Measurements from ENCODE around the gene SRGAP3.

SRGAP3 gene

GRCh38 chr3:9007928-9008327 is 241.5 kb downstream of the SRGAP3 start:
- Histone ChIP-seq H3K9me2 (ENCODE audit: low read depth, low read length) (no peaks in the 10 kb centered on the region), H3K9me3 (ENCODE audit: low read length) (no peaks in the 10 kb centered on the region), H3K4me1 (ENCODE audit: insufficient read depth, low read length, severe bottlenecking) (no peaks in the 10 kb centered on the region), H3K27ac (ENCODE audit: low read depth, low read length, poor library complexity, severe bottlenecking) (no peak overlapping the region), H3K4me2 (ENCODE audit: low read length) (no peak overlapping the region), H4K20me1 (ENCODE audit: insufficient read depth, low read length) (no peaks in the 10 kb centered on the region), H2AFZ (ENCODE audit: low read length) (no peak overlapping the region), H3K9ac (ENCODE audit: low read length) (no peak overlapping the region), H3K79me2 (ENCODE audit: insufficient read depth, low read length) (no peaks in the 10 kb centered on the region), H3K4me3 (ENCODE audit: low read depth, low read length, poor library complexity, severe bottlenecking) (no peak overlapping the region), H3F3A (ENCODE audit: insufficient read depth, low read length) (no peaks in the 10 kb centered on the region), H3K36me3 (ENCODE audit: insufficient read depth, low read length) (no peaks in the 10 kb centered on the region), H3K27me3 (ENCODE audit: insufficient read depth, low read length) (no peaks in the 10 kb centered on the region)
- TF ChIP-seq EZH2 (IDR thresholded peaks at IDR 0.05; ENCODE audit: borderline replicate concordance, low read length) (no peak), CTCF (IDR thresholded peaks at IDR 0.05; ENCODE audit: low read length) (no peak)

GRCh38 chr3:9007213-9007612 is 242.2 kb downstream of the SRGAP3 start:
- H3K4me1 ChIP-seq (ENCODE audit: insufficient read depth, low read length, severe bottlenecking) = no peaks in the 10 kb centered on the region
- H3K4me2 ChIP-seq (ENCODE audit: low read length) = no peak overlapping the region
- H3K27ac ChIP-seq (ENCODE audit: low read depth, low read length, poor library complexity, severe bottlenecking) = no peak overlapping the region
- H3K9me2 ChIP-seq (ENCODE audit: low read depth, low read length) = no peaks in the 10 kb centered on the region
- H2AFZ ChIP-seq (ENCODE audit: low read length) = no peak overlapping the region
- H3K79me2 ChIP-seq (ENCODE audit: insufficient read depth, low read length) = no peaks in the 10 kb centered on the region
- no peaks in the 10 kb centered on the region for H3K9me3 ChIP-seq (ENCODE audit: low read length)
- H3K4me3 ChIP-seq (ENCODE audit: low read depth, low read length, poor library complexity, severe bottlenecking) = no peak overlapping the region
- H3K27me3 ChIP-seq (ENCODE audit: insufficient read depth, low read length) = no peaks in the 10 kb centered on the region
- H3K36me3 ChIP-seq (ENCODE audit: insufficient read depth, low read length) = no peaks in the 10 kb centered on the region
- H3K9ac ChIP-seq (ENCODE audit: low read length) = no peak overlapping the region
- TF ChIP-seq CTCF (IDR thresholded peaks at IDR 0.05; ENCODE audit: low read length) (no peak), EZH2 (IDR thresholded peaks at IDR 0.05; ENCODE audit: borderline replicate concordance, low read length) (no peak)
- no peaks in the 10 kb centered on the region for H3F3A ChIP-seq (ENCODE audit: insufficient read depth, low read length)
- no peaks in the 10 kb centered on the region for H4K20me1 ChIP-seq (ENCODE audit: insufficient read depth, low read length)

- Histone ChIP-seq H3K9me2 (ENCODE audit: low read depth, low read length) (no peaks in the 10 kb centered on the region), H3K4me2 (ENCODE audit: low read length) (no peak overlapping the region), H3K79me2 (ENCODE audit: insufficient read depth, low read length) (no peaks in the 10 kb centered on the region), H3F3A (ENCODE audit: insufficient read depth, low read length) (no peaks in the 10 kb centered on the region), H3K9ac (ENCODE audit: low read length) (no peak overlapping the region), H3K9me3 (ENCODE audit: low read length) (no peaks in the 10 kb centered on the region), H3K36me3 (ENCODE audit: insufficient read depth, low read length) (no peaks in the 10 kb centered on the region), H2AFZ (ENCODE audit: low read length) (no peak overlapping the region), H3K4me3 (ENCODE audit: low read depth, low read length, poor library complexity, severe bottlenecking) (no peak overlapping the region), H3K4me1 (ENCODE audit: insufficient read depth, low read length, severe bottlenecking) (no peaks in the 10 kb centered on the region), H4K20me1 (ENCODE audit: insufficient read depth, low read length) (no peaks in the 10 kb centered on the region), H3K27me3 (ENCODE audit: insufficient read depth, low read length) (no peaks in the 10 kb centered on the region), H3K27ac (ENCODE audit: low read depth, low read length, poor library complexity, severe bottlenecking) (no peak overlapping the region)
- TF ChIP-seq CTCF (IDR thresholded peaks at IDR 0.05; ENCODE audit: low read length) (no peak), EZH2 (IDR thresholded peaks at IDR 0.05; ENCODE audit: borderline replicate concordance, low read length) (no peak)
These were observed 249.4 kb downstream of the SRGAP3 start for GRCh38 chr3:9000041-9000440.
